K562 (cell line): ENCODE data around the gene MRPL38. TPM values are rescaled to one million over a fixed set of nuclear protein-coding genes. Genes with fewer than 3 reads are reported as not detected.

Source experiments
- CEBPZ ChIP-seq: fragments of 150-350 bp; IDR thresholded peaks from 2 replicates; pipeline ENCODE4 v1.6.1; 2014; ENCODE audit warnings: low read depth, mild to moderate bottlenecking, low read length, borderline replicate concordance
- CREB1 ChIP-seq, 2 experiments: sonication (generic) in 1 of 2; formaldehyde crosslinking in 1 of 2; IDR thresholded peaks; 2 replicates each; pipeline versions ENCODE4 v1.6.1 to v1.8.0; 2012 to 2022; ENCODE audit warnings: inconsistent platforms in 1 of 2, mild to moderate bottlenecking in 1 of 2, missing genetic modification reagents in 1 of 2, moderate library complexity in 1 of 2
- CREB3 ChIP-seq: fragments of 450-650 bp; conservative IDR thresholded peaks from 2 replicates; pipeline ENCODE4 v1.6.1; 2016; ENCODE audit warnings: missing genetic modification characterization, low read depth, mild to moderate bottlenecking, missing compliant biosample characterization, moderate library complexity
- DLX4 ChIP-seq: fragments of 250-450 bp; sonication (Bioruptor Pico); IDR thresholded peaks from 2 replicates; pipeline ENCODE4 v1.6.1; 2021; ENCODE audit warnings: mild to moderate bottlenecking
- DPF2 ChIP-seq: fragments of 450-650 bp; IDR thresholded peaks from 2 replicates; pipeline ENCODE4 v1.6.1; 2016
- IRF9 ChIP-seq: fragments of 450-650 bp; IDR thresholded peaks from 2 replicates; pipeline ENCODE4 v1.6.1; 2016; ENCODE audit warnings: missing biosample characterization, missing genetic modification characterization
- KDM4B ChIP-seq, 2 experiments: fragments of 450-650 bp in 1 of 2; sonication (generic) in 1 of 2; IDR thresholded peaks; 2 replicates each; pipeline ENCODE4 v1.6.1; 2016 to 2017; ENCODE audit warnings: borderline replicate concordance in 2 of 2, antibody characterized with exemption in 1 of 2, low read depth in 1 of 2, mild to moderate bottlenecking in 1 of 2
- MAX ChIP-seq: sonication (generic); formaldehyde crosslinking; IDR thresholded peaks from 2 replicates; pipeline ENCODE4 v1.9.0; 2022; ENCODE audit warnings: mild to moderate bottlenecking, missing genetic modification reagents
- MXD1 ChIP-seq: fragments of 250-450 bp; sonication (Bioruptor Pico); IDR thresholded peaks from 2 replicates; pipeline ENCODE4 v1.8.0; 2021; ENCODE audit warnings: borderline replicate concordance, mild to moderate bottlenecking, moderate library complexity; ENCODE audit not compliant: poor library complexity, severe bottlenecking
- NR4A1 ChIP-seq, 2 experiments: fragments of 250-450 bp in 1 of 2; fragments of 450-650 bp in 1 of 2; sonication (Bioruptor Pico) in 1 of 2; IDR thresholded peaks; 2 replicates each; pipeline versions ENCODE4 v1.4.0 to v1.6.1; 2016 to 2020; ENCODE audit warnings: mild to moderate bottlenecking in 2 of 2, missing compliant biosample characterization in 1 of 2, missing genetic modification characterization in 1 of 2, moderate library complexity in 1 of 2
- POLR3G ChIP-seq: IDR thresholded peaks from 2 replicates; pipeline ENCODE4 v1.6.1; 2011; ENCODE audit not compliant: insufficient read length, insufficient replicate concordance; ENCODE audit errors: extremely low read depth
- RFX7 ChIP-seq: fragments of 250-450 bp; sonication (Bioruptor Pico); IDR thresholded peaks from 2 replicates; pipeline ENCODE4 v1.5.1; 2021; ENCODE audit warnings: mild to moderate bottlenecking
- SRSF7 ChIP-seq: fragments of 200-400 bp; formaldehyde crosslinking; optimal IDR thresholded peaks from 2 replicates; pipeline ENCODE3; 2017; ENCODE audit warnings: mild to moderate bottlenecking, low read depth, low read length
- TBL1XR1 ChIP-seq, 2 experiments: IDR thresholded peaks; 2 replicates each; pipeline ENCODE4 v1.6.1; 2012; ENCODE audit warnings: improper control_type of control experiment in 2 of 2, low read length in 2 of 2, mild to moderate bottlenecking in 1 of 2
- TCF3 ChIP-seq: sonication (generic); formaldehyde crosslinking; IDR thresholded peaks from 2 replicates; pipeline ENCODE4 v1.4.0; 2020; ENCODE audit warnings: mild to moderate bottlenecking, missing genetic modification reagents
- TCF7 ChIP-seq: sonication (generic); IDR thresholded peaks from 2 replicates; pipeline ENCODE4 v1.6.1; 2016; ENCODE audit warnings: antibody characterized with exemption, borderline replicate concordance
- U2AF2 ChIP-seq: fragments of 200-400 bp; formaldehyde crosslinking; optimal IDR thresholded peaks from 2 replicates; pipeline ENCODE3; 2017; ENCODE audit warnings: low read depth, mild to moderate bottlenecking, low read length
- ZNF121 ChIP-seq: sonication (generic); formaldehyde crosslinking; conservative IDR thresholded peaks from 2 replicates; pipeline ENCODE4 v1.8.0; 2022; ENCODE audit warnings: missing genetic modification reagents
- ZNF584 ChIP-seq: fragments of 200-800 bp; sonication (Bioruptor generic); IDR thresholded peaks from 2 replicates; pipeline ENCODE4 v1.6.1; 2016; ENCODE audit warnings: low read depth, mild to moderate bottlenecking, missing genetic modification characterization, missing compliant biosample characterization
- ZNF830 ChIP-seq: fragments of 250-450 bp; sonication (Bioruptor Pico); IDR thresholded peaks from 2 replicates; pipeline ENCODE4 v1.5.0; 2021; ENCODE audit warnings: mild to moderate bottlenecking
- polyA plus RNA-seq, 8 experiments: library from polyadenylated mRNA; depleted of rRNA in 4 of 8; stranded (reverse) in 5 of 8; unstranded in 3 of 8; fragments of >200 nt; fragmentation: Nextera tagmentation in 2 of 8; fragmentation: Illumina TruSeq in 1 of 8; extraction: Ambion mirVana in 2 of 8; extraction: Trizol in 1 of 8; gene quantifications; 2 replicates each; pipeline versions ENCODE4 v1.2.1 to v1.2.3, GENCODE V29; 2011 to 2014; ENCODE audit warnings: inconsistent platforms in 1 of 8, missing spikeins in 1 of 8
- total RNA-seq, 7 experiments: library from RNA; depleted of rRNA in 6 of 7; stranded (reverse); fragments of >200 nt in 6 of 7; fragmentation: Illumina TruSeq in 2 of 7; extraction: Trizol in 2 of 7; gene quantifications; 2 replicates each; pipeline versions ENCODE4 v1.2.1 to v1.2.3, GENCODE V29; 2011 to 2021; ENCODE audit warnings: low replicate concordance in 1 of 7

The MRPL38 gene
- total and polyA plus RNA-seq, 9 of the 15 experiments (the other 6 are each of a cell fraction or from before 2014, with no cell fraction given): 4.5 to 154 (median 48.5) TPM

GRCh38 chr17:75855310-75856061 is 49.2 kb downstream of the MRPL38 start, which contains the start of gene WBP2 (continued):
- TF ChIP-seq MAX (peak; percentile 68; the same call in 1 of the 2 replicates), DLX4 (no peak), KDM4B (IDR thresholded peaks at IDR 0.05; ENCODE audit: borderline replicate concordance in 2 of 2, low read depth in 1 of 2) (peak in 1 of 2 experiments; percentile 16; a peak in 1 of 4 replicates), CEBPZ (0 out of 2 replicates have a peak, but pooled peaks have one; percentile 30), CREB3 (tag) (no peak), TCF3 (CRISPR knock-in tag) (no peak), TCF7 (no peak), CREB1 (IDR thresholded peaks at IDR 0.05) (peak; percentile 72), CREB1 (CRISPR knock-in tag; IDR thresholded peaks at IDR 0.05) (peak; percentile 80), TBL1XR1 (IDR thresholded peaks at IDR 0.05; ENCODE audit: low read length in 2 of 2) (peak; percentile 18 to 24; a peak in 1 of 4 replicates), ZNF830 (no peak; the same call in 1 of the 2 replicates), POLR3G (no peak), SRSF7 (no peak), U2AF2 (no peak), DPF2 (no peak), RFX7 (CRISPR knock-in tag) (no peak), ZNF584 (CRISPR knock-in tag) (peak; percentile 85), IRF9 (no peak), ZNF121 (CRISPR knock-in tag) (no peak), NR4A1 (CRISPR knock-in tag; IDR thresholded peaks at IDR 0.05) (no peak), NR4A1 (tag; IDR thresholded peaks at IDR 0.05) (no peak), MXD1 (no peak)
